ENCODE measurements around the gene PZP.
"Not testable (repeated sequence)": the region's sequence is repeated elsewhere in the genome, so short reads cannot be mapped to it uniquely, and the experiment has no call there.

PZP gene

DNA sequence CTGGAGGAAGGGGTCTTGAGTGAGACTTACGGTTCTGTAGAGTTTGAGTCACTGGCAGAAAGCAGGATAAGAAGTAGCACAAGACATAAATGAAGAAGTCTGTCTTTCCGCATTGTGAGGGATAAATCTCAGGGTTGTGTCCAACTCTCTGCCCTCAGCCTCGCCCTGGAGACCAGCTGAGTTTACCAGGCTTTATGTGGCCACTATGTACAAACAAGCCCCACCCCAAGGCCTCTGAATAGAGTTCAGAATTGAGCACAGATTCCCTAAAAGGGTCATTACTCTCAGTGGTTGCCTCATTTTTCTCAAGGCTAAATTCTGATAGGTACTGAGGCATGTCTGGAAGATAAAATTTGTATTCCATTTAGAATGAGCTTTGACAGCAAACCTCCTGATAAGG, at the start of gene PZP:
Gene PZP, minus strand, starts transcription at position 167 of the 400 bp plus-strand sequence. Its CDS starts 54 bp downstream, at position 113.
- no peak within 1 kb of the TSS for H3K4me3 ChIP-seq (ENCODE audit: low read length)
- no peaks in the 10 kb centered on the region for H3K36me3 ChIP-seq (ENCODE audit: control insufficient read depth, insufficient read depth, low read length, severe bottlenecking)
- no peaks in the 10 kb centered on the region for H3K27me3 ChIP-seq (replicated peaks; ENCODE audit: control insufficient read depth, insufficient read depth, low read length)
- peaks cover 3% of the 10 kb centered on the region for H3K4me1 ChIP-seq (ENCODE audit: control insufficient read depth, insufficient read depth, low read length)
- H3K9ac ChIP-seq (ENCODE audit: low read length) = no peak within 1 kb of the TSS
- no peaks in the 10 kb centered on the region for H3K9me3 ChIP-seq (ENCODE audit: control insufficient read depth, low read length)
- no peak for DNase-seq (ENCODE audit: low read depth)

DNA sequence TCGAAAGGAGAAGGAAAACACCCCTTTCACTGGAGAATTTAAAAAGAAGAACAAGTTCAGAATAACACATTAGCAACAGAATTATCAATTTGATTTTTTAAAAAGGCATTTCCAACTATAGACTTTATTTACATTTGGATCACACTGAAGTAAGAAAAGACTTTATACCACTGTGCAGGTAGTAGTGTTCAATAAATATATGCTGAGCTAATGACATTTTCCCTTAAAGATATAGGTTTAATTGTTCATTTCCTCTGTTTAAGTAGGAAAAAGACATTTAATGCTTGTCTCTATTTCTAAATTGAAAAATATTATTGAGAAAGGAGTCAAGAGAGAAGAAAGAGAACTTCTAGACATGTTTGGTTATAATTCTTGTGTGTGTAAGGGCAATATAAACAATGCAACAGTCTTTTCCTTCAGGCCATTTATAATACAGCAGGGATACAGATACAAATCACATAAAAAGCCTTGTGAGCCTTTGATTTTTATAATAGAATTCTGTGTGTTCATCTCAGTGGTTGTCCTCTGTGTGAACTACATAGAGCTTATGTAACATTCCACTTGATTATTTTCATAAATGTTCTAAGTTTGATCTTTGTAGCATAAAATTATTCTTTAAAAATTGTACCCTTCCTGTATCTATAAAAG, 48.7 kb upstream of the PZP start:
- Histone ChIP-seq H3K4me3 (ENCODE audit: low read length) (no peak overlapping the region), H3K36me3 (ENCODE audit: control insufficient read depth, insufficient read depth, low read length, severe bottlenecking) (no peaks in the 10 kb centered on the region), H3K27me3 (replicated peaks; ENCODE audit: control insufficient read depth, insufficient read depth, low read length) (no peaks in the 10 kb centered on the region), H3K4me1 (ENCODE audit: control insufficient read depth, insufficient read depth, low read length) (peaks cover 4% of the 10 kb centered on the region), H3K9me3 (ENCODE audit: control insufficient read depth, low read length) (peaks cover 10% of the 10 kb centered on the region), H3K9ac (ENCODE audit: low read length) (no peak overlapping the region)
- DNase-seq (ENCODE audit: low read depth) = no peak

DNA sequence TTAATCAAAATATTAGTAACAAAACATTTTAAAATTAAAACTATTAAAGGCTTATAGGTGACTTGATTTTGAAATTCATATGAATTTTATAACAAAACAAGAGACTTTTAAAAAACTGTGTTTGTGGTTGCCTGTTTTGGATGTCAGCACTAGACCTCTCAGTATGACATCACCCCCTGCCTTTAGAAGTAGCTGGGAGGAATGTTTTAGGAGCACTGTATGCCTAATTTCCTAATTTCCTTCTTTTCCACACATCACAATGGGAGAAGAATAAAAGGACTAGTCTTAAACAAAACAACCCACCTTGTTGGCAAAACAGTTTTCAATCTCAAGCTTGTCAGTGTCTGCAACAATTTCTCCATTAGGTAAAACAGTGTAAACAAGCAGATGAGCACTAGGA, 48.1 kb upstream of the PZP start:
- Histone ChIP-seq H3K27me3 (replicated peaks; ENCODE audit: control insufficient read depth, insufficient read depth, low read length) (no peaks in the 10 kb centered on the region), H3K9me3 (ENCODE audit: control insufficient read depth, low read length) (peaks cover 10% of the 10 kb centered on the region), H3K36me3 (ENCODE audit: control insufficient read depth, insufficient read depth, low read length, severe bottlenecking) (no peaks in the 10 kb centered on the region), H3K4me3 (ENCODE audit: low read length) (no peak overlapping the region), H3K4me1 (ENCODE audit: control insufficient read depth, insufficient read depth, low read length) (peaks cover 4% of the 10 kb centered on the region), H3K9ac (ENCODE audit: low read length) (no peak overlapping the region)
- no peak for DNase-seq (ENCODE audit: low read depth)

DNA sequence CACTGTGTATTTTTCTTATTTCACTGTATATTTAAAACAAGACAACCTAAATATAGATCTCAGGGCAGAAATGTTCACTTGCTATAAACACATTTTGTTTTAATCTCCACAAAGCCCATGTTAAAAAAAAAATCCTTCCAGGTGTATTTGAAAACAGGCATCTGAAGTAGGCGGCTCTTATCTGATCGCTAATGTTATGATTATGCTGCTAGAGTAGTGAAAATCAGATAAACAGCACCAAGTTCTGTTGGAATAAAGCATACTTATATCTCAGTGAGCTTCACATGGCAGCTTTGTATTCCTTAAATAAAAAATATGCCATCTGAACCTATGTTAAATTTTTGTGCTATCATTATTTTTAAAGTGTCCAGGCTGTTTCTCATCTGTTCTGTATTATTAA, 47.6 kb upstream of the PZP start:
- H3K4me3 ChIP-seq (ENCODE audit: low read length) = no peak overlapping the region
- no peak overlapping the region for H3K9ac ChIP-seq (ENCODE audit: low read length)
- H3K4me1 ChIP-seq (ENCODE audit: control insufficient read depth, insufficient read depth, low read length) = peaks cover 4% of the 10 kb centered on the region
- H3K27me3 ChIP-seq (replicated peaks; ENCODE audit: control insufficient read depth, insufficient read depth, low read length) = no peaks in the 10 kb centered on the region
- H3K9me3 ChIP-seq (ENCODE audit: control insufficient read depth, low read length) = peaks cover 10% of the 10 kb centered on the region
- no peaks in the 10 kb centered on the region for H3K36me3 ChIP-seq (ENCODE audit: control insufficient read depth, insufficient read depth, low read length, severe bottlenecking)
- no peak for DNase-seq (ENCODE audit: low read depth)

GRCh38 chr12:9253464-9253863, 45.3 kb upstream of the PZP start:
- no peak for DNase-seq (ENCODE audit: low read depth)
- Histone ChIP-seq H3K9me3 (ENCODE audit: control insufficient read depth, low read length) (peaks cover 4% of the 10 kb centered on the region), H3K4me1 (ENCODE audit: control insufficient read depth, insufficient read depth, low read length) (peaks cover 4% of the 10 kb centered on the region), H3K4me3 (ENCODE audit: low read length) (no peak overlapping the region), H3K9ac (ENCODE audit: low read length) (no peak overlapping the region), H3K27me3 (replicated peaks; ENCODE audit: control insufficient read depth, insufficient read depth, low read length) (no peaks in the 10 kb centered on the region), H3K36me3 (ENCODE audit: control insufficient read depth, insufficient read depth, low read length, severe bottlenecking) (no peaks in the 10 kb centered on the region)

GRCh38 chr12:9252791-9253190, 44.6 kb upstream of the PZP start:
- not testable (repeated sequence) for H3K27me3 ChIP-seq (replicated peaks; ENCODE audit: control insufficient read depth, insufficient read depth, low read length); H3K4me1 ChIP-seq (ENCODE audit: control insufficient read depth, insufficient read depth, low read length); DNase-seq (ENCODE audit: low read depth); H3K9me3 ChIP-seq (ENCODE audit: control insufficient read depth, low read length); H3K36me3 ChIP-seq (ENCODE audit: control insufficient read depth, insufficient read depth, low read length, severe bottlenecking); H3K9ac ChIP-seq (ENCODE audit: low read length); H3K4me3 ChIP-seq (ENCODE audit: low read length)

DNA sequence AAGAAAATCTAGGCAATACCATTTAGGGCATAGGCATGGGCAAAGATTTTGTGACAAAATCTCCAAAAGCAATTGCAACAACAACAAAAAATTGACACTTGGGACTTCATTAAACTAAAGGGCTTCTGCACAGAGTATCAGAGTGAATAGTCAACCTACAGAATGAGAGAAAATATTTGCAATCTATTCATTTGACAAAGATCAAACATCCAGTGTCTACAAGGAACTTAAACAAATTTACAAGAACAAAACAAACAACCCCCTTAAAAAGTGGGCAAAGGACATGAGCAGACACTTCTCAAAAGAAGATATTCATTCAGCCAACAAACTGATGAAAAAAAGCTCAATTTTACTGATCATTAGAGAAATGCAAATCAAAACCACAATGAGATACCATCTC, 44.1 kb upstream of the PZP start:
- DNase-seq (ENCODE audit: low read depth) = no peak
- H3K27me3 ChIP-seq (replicated peaks; ENCODE audit: control insufficient read depth, insufficient read depth, low read length) = no peaks in the 10 kb centered on the region
- no peak overlapping the region for H3K9ac ChIP-seq (ENCODE audit: low read length)
- no peak overlapping the region for H3K4me3 ChIP-seq (ENCODE audit: low read length)
- peaks cover 4% of the 10 kb centered on the region for H3K9me3 ChIP-seq (ENCODE audit: control insufficient read depth, low read length)
- peaks cover 4% of the 10 kb centered on the region for H3K4me1 ChIP-seq (ENCODE audit: control insufficient read depth, insufficient read depth, low read length)
- H3K36me3 ChIP-seq (ENCODE audit: control insufficient read depth, insufficient read depth, low read length, severe bottlenecking) = no peaks in the 10 kb centered on the region

DNA sequence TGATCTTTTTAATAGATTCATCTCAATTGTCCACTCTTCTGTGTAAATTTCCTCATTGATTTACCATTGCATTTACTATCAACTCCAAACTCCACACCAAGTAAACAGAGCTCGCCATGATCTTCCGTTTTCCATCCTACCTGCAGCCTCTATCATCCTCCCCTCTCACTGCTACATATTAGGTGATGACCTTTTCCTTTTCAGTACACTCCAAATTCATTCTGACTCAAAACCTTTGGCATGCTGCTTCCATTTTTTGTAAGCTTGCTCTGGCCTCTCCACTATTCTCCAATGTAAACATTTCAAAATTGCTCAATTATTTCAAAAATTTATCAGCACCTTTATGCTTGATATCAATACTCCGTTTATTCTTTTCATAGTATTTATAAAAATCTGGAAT, 40.2 kb upstream of the PZP start:
- no peak overlapping the region for H3K4me3 ChIP-seq (ENCODE audit: low read length)
- H3K9me3 ChIP-seq (ENCODE audit: control insufficient read depth, low read length) = peaks cover 4% of the 10 kb centered on the region
- H3K27me3 ChIP-seq (replicated peaks; ENCODE audit: control insufficient read depth, insufficient read depth, low read length) = no peaks in the 10 kb centered on the region
- no peak for DNase-seq (ENCODE audit: low read depth)
- peaks cover 13% of the 10 kb centered on the region for H3K4me1 ChIP-seq (ENCODE audit: control insufficient read depth, insufficient read depth, low read length)
- H3K36me3 ChIP-seq (ENCODE audit: control insufficient read depth, insufficient read depth, low read length, severe bottlenecking) = no peaks in the 10 kb centered on the region
- H3K9ac ChIP-seq (ENCODE audit: low read length) = no peak overlapping the region

- Histone ChIP-seq H3K4me3 (ENCODE audit: low read length) (no peak overlapping the region), H3K4me1 (ENCODE audit: control insufficient read depth, insufficient read depth, low read length) (peaks cover 11% of the 10 kb centered on the region), H3K9me3 (ENCODE audit: control insufficient read depth, low read length) (no peaks in the 10 kb centered on the region), H3K36me3 (ENCODE audit: control insufficient read depth, insufficient read depth, low read length, severe bottlenecking) (no peaks in the 10 kb centered on the region), H3K27me3 (replicated peaks; ENCODE audit: control insufficient read depth, insufficient read depth, low read length) (peaks cover 4% of the 10 kb centered on the region), H3K9ac (ENCODE audit: low read length) (no peak overlapping the region)
- DNase-seq (ENCODE audit: low read depth) = no peak
Measured at GRCh38 chr12:9244894-9245293, 36.7 kb upstream of the PZP start.

- no peak overlapping the region for H3K4me3 ChIP-seq (ENCODE audit: low read length)
- H3K36me3 ChIP-seq (ENCODE audit: control insufficient read depth, insufficient read depth, low read length, severe bottlenecking) = no peaks in the 10 kb centered on the region
- peaks cover 11% of the 10 kb centered on the region for H3K4me1 ChIP-seq (ENCODE audit: control insufficient read depth, insufficient read depth, low read length)
- peaks cover 4% of the 10 kb centered on the region for H3K27me3 ChIP-seq (replicated peaks; ENCODE audit: control insufficient read depth, insufficient read depth, low read length)
- no peaks in the 10 kb centered on the region for H3K9me3 ChIP-seq (ENCODE audit: control insufficient read depth, low read length)
- no peak for DNase-seq (ENCODE audit: low read depth)
- H3K9ac ChIP-seq (ENCODE audit: low read length) = no peak overlapping the region
Measured at GRCh38 chr12:9243999-9244649, 35.9 kb upstream of the PZP start.

DNA sequence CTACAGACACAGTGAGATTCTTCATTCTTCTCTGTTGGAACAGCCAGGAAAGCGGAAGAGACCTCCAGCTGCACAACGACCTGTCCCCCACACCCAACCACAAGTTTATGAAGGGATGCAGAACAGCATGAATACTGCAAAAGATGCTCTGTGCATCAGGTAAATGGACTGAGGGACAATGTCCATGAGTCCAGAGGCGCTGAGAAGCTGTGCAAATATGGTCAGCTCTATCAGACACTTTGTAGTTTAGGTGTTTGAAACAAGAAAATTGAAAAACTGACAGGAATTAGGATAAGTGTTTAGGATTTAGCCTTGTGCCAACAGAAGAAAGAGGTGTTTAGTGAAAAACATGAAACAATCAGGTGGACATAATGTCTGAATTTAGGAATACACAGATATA, 33.1 kb upstream of the PZP start:
- no peaks in the 10 kb centered on the region for H3K36me3 ChIP-seq (ENCODE audit: control insufficient read depth, insufficient read depth, low read length, severe bottlenecking)
- no peaks in the 10 kb centered on the region for H3K9me3 ChIP-seq (ENCODE audit: control insufficient read depth, low read length)
- DNase-seq (ENCODE audit: low read depth) = no peak
- peaks cover 11% of the 10 kb centered on the region for H3K4me1 ChIP-seq (ENCODE audit: control insufficient read depth, insufficient read depth, low read length)
- no peak overlapping the region for H3K4me3 ChIP-seq (ENCODE audit: low read length)
- no peak overlapping the region for H3K9ac ChIP-seq (ENCODE audit: low read length)
- H3K27me3 ChIP-seq (replicated peaks; ENCODE audit: control insufficient read depth, insufficient read depth, low read length) = peaks cover 4% of the 10 kb centered on the region

GRCh38 chr12:9240776-9241175, 32.6 kb upstream of the PZP start:
- Histone ChIP-seq H3K9me3 (ENCODE audit: control insufficient read depth, low read length) (no peaks in the 10 kb centered on the region), H3K9ac (ENCODE audit: low read length) (no peak overlapping the region), H3K4me1 (ENCODE audit: control insufficient read depth, insufficient read depth, low read length) (peaks cover 11% of the 10 kb centered on the region), H3K36me3 (ENCODE audit: control insufficient read depth, insufficient read depth, low read length, severe bottlenecking) (no peaks in the 10 kb centered on the region), H3K4me3 (ENCODE audit: low read length) (peak overlapping the region; percentile 76), H3K27me3 (replicated peaks; ENCODE audit: control insufficient read depth, insufficient read depth, low read length) (peaks cover 4% of the 10 kb centered on the region)
- no peak for DNase-seq (ENCODE audit: low read depth)
